ENCODE results near the gene PARP15. TPM values are rescaled to one million over a fixed set of nuclear protein-coding genes. Genes with fewer than 3 reads are reported as not detected.

Gene PARP15
- total RNA-seq, 1 experiment from 2014 or later, result 0.24 TPM

- no peak overlapping the region; a peak in 1 of 5 replicates for H3K4me3 Mint-ChIP-seq
- H2BK15ac ChIP-seq (ENCODE audit: low read depth, low read length), result no peak overlapping the region
- no peak overlapping the region for H2BK12ac ChIP-seq (ENCODE audit: insufficient read length, low read depth, low read length)
- H2AK5ac ChIP-seq (ENCODE audit: insufficient read length, low read length), result no peak overlapping the region
- no peaks in the 10 kb centered on the region for H3K4me1 ChIP-seq (ENCODE audit: insufficient read depth, low read length)
- no peak overlapping the region for H3K56ac ChIP-seq (ENCODE audit: insufficient read length, low read depth, low read length)
- no peak for TF ChIP-seq CTCF (conservative IDR thresholded peaks at IDR 0.05)
- H3K27ac Mint-ChIP-seq, result no peak overlapping the region
- no peaks in the 10 kb centered on the region for H3K23me2 ChIP-seq (ENCODE audit: insufficient read length, low read depth, low read length, poor library complexity, severe bottlenecking)
- peaks cover 2 to 10% of the 10 kb centered on the region in 2 experiments for H3K4me1 Mint-ChIP-seq
- H3K9me3 Mint-ChIP-seq, result no peaks in the 10 kb centered on the region
- H3K36me3 Mint-ChIP-seq (ENCODE audit: insufficient read depth in 1 of 3, low read depth in 3 of 3), result no peaks in the 10 kb centered on the region
- H4K91ac ChIP-seq (ENCODE audit: insufficient read length, low read depth, low read length), result no peak overlapping the region
- no peak overlapping the region for H3K18ac ChIP-seq (ENCODE audit: insufficient read length, low read depth, low read length)
- H3T11ph ChIP-seq (ENCODE audit: low read length), result no peak overlapping the region
- H2AFZ ChIP-seq (ENCODE audit: low read length), result peak overlapping the region; percentile 32
- no peak overlapping the region for H2BK120ac ChIP-seq (ENCODE audit: low read depth, low read length, poor library complexity, severe bottlenecking)
- H2BK20ac ChIP-seq (ENCODE audit: low read depth, low read length, poor library complexity, severe bottlenecking), result no peak overlapping the region
- H4K5ac ChIP-seq (ENCODE audit: insufficient read length, low read depth, low read length), result no peak overlapping the region
- H3K4ac ChIP-seq (ENCODE audit: low read depth, low read length), result no peak overlapping the region
- WGBS (ENCODE audit: extremely low coverage, insufficient read length, low lambda C conversion rate), result no CpG with 5 or more reads among the region's 7 CpGs
- no peaks in the 10 kb centered on the region for H3K27me3 ChIP-seq (ENCODE audit: insufficient read depth, low read length)
- H4K8ac ChIP-seq (replicated peaks; ENCODE audit: insufficient read length, low read depth, low read length), result no peak overlapping the region
- H3K23ac ChIP-seq (ENCODE audit: insufficient read length, low read depth, low read length), result no peak overlapping the region
- H3K27me3 Mint-ChIP-seq (ENCODE audit: low read depth), result no peaks in the 10 kb centered on the region
- H3K9ac ChIP-seq (ENCODE audit: extremely low read depth, insufficient read length, low read length), result no peak overlapping the region
- no peak for DNase-seq
- H3K79me1 ChIP-seq (ENCODE audit: insufficient read depth, low read depth, low read length, poor library complexity, severe bottlenecking), result no peaks in the 10 kb centered on the region
- H2BK5ac ChIP-seq (ENCODE audit: insufficient read length, low read length), result no peak overlapping the region
- no peak overlapping the region for H3K4me2 ChIP-seq (ENCODE audit: insufficient read depth, insufficient read length, low read length)
- H4K20me1 ChIP-seq (ENCODE audit: control insufficient read depth, insufficient read depth, insufficient read length), result no peaks in the 10 kb centered on the region
- H3K79me2 ChIP-seq (ENCODE audit: insufficient read depth, low read length), result no peaks in the 10 kb centered on the region
- H3K9me3 ChIP-seq (ENCODE audit: control insufficient read depth, low read depth, low read length), result no peaks in the 10 kb centered on the region
- no peak overlapping the region for H3K14ac ChIP-seq (ENCODE audit: insufficient read depth, low read length)
- no peak overlapping the region for H3K27ac ChIP-seq (ENCODE audit: insufficient read length, low read depth, low read length)
Measured at GRCh38 chr3:122609798-122610559, 32.5 kb downstream of the PARP15 start.
